Osteoblast (primary cell): ENCODE data around the gene NTM. TPM values are rescaled to one million over a fixed set of nuclear protein-coding genes. Genes with fewer than 3 reads are reported as not detected.

Experiments
- DNase-seq: peaks from one replicate; pipeline ENCODE4 v3.0.0; 2011; ENCODE audit warnings: low spot score, mixed read lengths; ENCODE audit not compliant: insufficient read length; ENCODE audit errors: missing footprints
- H2AFZ ChIP-seq: 2 replicates; pipeline ENCODE4 v1.6.0; 2011; ENCODE audit warnings: mild to moderate bottlenecking, low read length
- H3K27ac ChIP-seq: 2 replicates; pipeline ENCODE4 v1.5.1; 2011; ENCODE audit warnings: mild to moderate bottlenecking, low read depth, low read length, moderate library complexity
- H3K27me3 ChIP-seq: 2 replicates; pipeline ENCODE4 v1.6.0; 2012; ENCODE audit warnings: mild to moderate bottlenecking, control low read depth, inconsistent platforms, low read length, moderate library complexity; ENCODE audit not compliant: insufficient read depth
- H3K36me3 ChIP-seq: 2 replicates; pipeline ENCODE4 v1.5.1; 2011; ENCODE audit warnings: mild to moderate bottlenecking, low read length, control low read depth, moderate library complexity; ENCODE audit not compliant: insufficient read depth
- H3K4me1 ChIP-seq: 2 replicates; pipeline ENCODE4 v1.5.1; 2011; ENCODE audit warnings: mild to moderate bottlenecking, low read length, control low read depth, moderate library complexity; ENCODE audit not compliant: insufficient read depth
- H3K4me2 ChIP-seq: 2 replicates; pipeline ENCODE4 v1.6.0; 2011; ENCODE audit warnings: mild to moderate bottlenecking, low read length; ENCODE audit not compliant: insufficient read depth
- H3K4me3 ChIP-seq: fragments of 200-600 bp; sonication (generic); 3 replicates; pipeline ENCODE4 v1.5.1; 2012; ENCODE audit warnings: mild to moderate bottlenecking, low read length, inconsistent platforms; ENCODE audit not compliant: insufficient read depth
- H3K79me2 ChIP-seq: 2 replicates; pipeline ENCODE4 v1.6.0; 2012; ENCODE audit warnings: mild to moderate bottlenecking, low read length, control low read depth, inconsistent platforms; ENCODE audit not compliant: insufficient read depth
- H3K9me3 ChIP-seq: 2 replicates; pipeline ENCODE4 v1.5.1; 2011; ENCODE audit warnings: low read depth, low read length, control low read depth
- H4K20me1 ChIP-seq: 2 replicates; pipeline ENCODE4 v1.6.0; 2012; ENCODE audit warnings: mild to moderate bottlenecking, low read length, control low read depth; ENCODE audit not compliant: insufficient read depth
- total RNA-seq: library from RNA; depleted of rRNA; stranded (reverse); fragments of >200 nt; gene quantifications from 2 replicates; pipeline ENCODE4 v1.2.3, GENCODE V29; 2012
- TF ChIP-seq, protein P1 (sequence below): IDR thresholded peaks from 2 replicates; pipeline ENCODE4 v1.5.1; 2011; ENCODE audit warnings: mild to moderate bottlenecking, low read depth, low read length, moderate library complexity; ENCODE audit errors: extremely low read depth

The NTM gene
- total RNA-seq, 1 donor: 48.1 TPM

DNA sequence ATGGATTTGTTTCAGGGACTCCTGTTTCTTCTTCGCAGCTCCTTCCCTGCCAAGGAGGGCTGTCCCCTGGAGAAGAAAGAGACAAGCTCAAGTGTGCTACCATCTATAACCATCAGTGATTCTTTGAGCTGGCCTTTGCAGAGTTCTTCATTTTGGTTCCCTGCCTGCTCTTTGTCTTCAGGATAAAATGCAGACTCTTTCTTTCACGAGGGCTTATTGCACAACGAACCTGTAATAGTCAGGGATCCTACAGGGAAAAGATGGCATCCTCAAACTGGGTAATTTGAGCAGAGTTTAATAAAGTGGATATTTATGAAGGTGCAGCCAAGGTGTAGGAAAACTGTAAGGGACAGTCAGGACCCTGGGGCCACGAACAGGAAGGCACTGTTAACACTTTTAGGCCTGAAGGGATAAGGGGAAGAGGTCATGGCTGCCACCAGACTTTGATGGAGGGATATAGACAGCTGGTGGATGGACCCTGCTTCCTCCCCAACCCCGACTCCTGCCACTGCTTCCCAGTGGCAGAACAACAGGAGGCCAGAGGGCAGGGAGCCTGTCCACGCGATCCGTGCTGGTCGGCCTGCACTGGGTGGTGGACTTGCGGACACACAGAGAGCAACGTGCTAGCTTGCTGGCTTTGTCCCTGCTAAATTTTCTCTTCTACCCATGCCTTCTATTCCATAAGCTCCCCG lies 767.0 kb downstream of the NTM start:
- Histone ChIP-seq H3K9me3 (no peaks in the 10 kb centered on the region), H3K4me1 (no peaks in the 10 kb centered on the region), H3K79me2 (peaks cover 27% of the 10 kb centered on the region), H3K27me3 (no peaks in the 10 kb centered on the region), H2AFZ (no peak overlapping the region), H3K4me3 (no peak overlapping the region), H4K20me1 (no peaks in the 10 kb centered on the region), H3K36me3 (no peaks in the 10 kb centered on the region), H3K4me2 (no peak overlapping the region), H3K27ac (no peak overlapping the region)
- no peak for DNase-seq
- TF ChIP-seq, protein P1, sequence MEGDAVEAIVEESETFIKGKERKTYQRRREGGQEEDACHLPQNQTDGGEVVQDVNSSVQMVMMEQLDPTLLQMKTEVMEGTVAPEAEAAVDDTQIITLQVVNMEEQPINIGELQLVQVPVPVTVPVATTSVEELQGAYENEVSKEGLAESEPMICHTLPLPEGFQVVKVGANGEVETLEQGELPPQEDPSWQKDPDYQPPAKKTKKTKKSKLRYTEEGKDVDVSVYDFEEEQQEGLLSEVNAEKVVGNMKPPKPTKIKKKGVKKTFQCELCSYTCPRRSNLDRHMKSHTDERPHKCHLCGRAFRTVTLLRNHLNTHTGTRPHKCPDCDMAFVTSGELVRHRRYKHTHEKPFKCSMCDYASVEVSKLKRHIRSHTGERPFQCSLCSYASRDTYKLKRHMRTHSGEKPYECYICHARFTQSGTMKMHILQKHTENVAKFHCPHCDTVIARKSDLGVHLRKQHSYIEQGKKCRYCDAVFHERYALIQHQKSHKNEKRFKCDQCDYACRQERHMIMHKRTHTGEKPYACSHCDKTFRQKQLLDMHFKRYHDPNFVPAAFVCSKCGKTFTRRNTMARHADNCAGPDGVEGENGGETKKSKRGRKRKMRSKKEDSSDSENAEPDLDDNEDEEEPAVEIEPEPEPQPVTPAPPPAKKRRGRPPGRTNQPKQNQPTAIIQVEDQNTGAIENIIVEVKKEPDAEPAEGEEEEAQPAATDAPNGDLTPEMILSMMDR: no peak

DNA sequence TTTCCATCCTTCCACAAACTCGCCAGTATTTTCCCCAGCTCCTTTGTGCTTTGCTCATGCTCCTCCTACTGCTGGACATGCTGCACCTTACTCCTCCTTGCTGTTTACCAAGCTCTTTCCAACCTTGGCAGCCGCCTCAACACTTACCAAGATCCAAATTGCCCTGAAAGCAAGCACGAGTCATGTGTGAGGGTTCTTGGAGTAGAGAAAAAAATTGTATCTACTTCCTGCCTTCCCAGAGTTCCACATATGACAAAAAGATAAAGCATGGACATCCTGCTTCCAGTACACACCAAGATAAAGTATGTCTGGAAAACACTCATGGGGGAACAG lies 767.5 kb downstream of the NTM start:
- Histone ChIP-seq H3K36me3 (no peaks in the 10 kb centered on the region), H3K9me3 (no peaks in the 10 kb centered on the region), H3K27ac (no peak overlapping the region), H3K4me2 (no peak overlapping the region), H2AFZ (no peak overlapping the region), H3K4me3 (no peak overlapping the region), H3K27me3 (no peaks in the 10 kb centered on the region), H3K79me2 (peaks cover 27% of the 10 kb centered on the region), H3K4me1 (no peaks in the 10 kb centered on the region), H4K20me1 (no peaks in the 10 kb centered on the region)
- TF ChIP-seq, protein P1: no peak
- no peak for DNase-seq

DNA sequence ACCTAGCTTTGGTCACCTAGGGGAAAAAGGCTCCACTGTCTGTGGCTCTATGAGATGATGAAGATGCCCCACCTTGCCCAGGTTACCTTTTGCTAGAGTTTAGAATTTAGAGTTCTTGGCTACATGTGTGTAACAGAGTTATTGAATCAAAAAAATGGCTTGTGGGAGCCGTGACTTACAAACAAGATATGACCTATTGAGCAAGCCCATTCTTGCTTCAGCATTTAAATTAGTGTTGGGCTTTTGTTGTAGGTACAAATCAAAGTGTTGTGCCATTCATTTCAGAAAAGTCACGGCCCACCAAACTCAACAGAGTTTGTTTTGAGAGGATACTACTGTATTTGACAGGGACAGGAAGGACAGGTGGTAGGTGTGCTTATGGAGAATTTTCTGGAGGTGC lies 768.8 kb downstream of the NTM start:
- no peaks in the 10 kb centered on the region for H3K4me1 ChIP-seq

DNA sequence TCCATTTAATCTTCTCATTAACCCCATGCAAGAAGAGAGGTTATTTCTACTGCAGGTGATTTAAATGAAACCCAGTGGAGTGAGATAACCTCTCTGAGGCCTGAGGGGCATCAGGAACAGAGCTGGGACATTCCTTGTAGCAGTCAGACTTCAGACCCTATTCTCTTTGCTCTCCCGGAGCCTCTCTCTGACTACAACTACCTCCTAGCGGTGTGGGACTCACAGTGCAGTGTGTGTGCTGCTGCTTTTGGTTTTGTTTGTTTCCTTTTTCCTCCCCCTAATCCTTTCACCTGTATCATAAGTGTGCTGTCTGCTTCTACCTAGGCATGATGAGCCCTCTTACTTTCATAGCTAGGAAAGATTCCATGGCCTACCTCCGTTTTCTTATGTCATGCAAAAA lies 769.6 kb downstream of the NTM start:
- no peaks in the 10 kb centered on the region for H3K27me3 ChIP-seq
- H3K36me3 ChIP-seq: no peaks in the 10 kb centered on the region
- H4K20me1 ChIP-seq: peaks cover 6% of the 10 kb centered on the region
- no peaks in the 10 kb centered on the region for H3K9me3 ChIP-seq
- no peaks in the 10 kb centered on the region for H3K4me1 ChIP-seq
- no peak overlapping the region for H2AFZ ChIP-seq
- H3K4me3 ChIP-seq: no peak overlapping the region
- H3K27ac ChIP-seq: no peak overlapping the region
- no peak for DNase-seq
- peaks cover 37% of the 10 kb centered on the region for H3K79me2 ChIP-seq
- H3K4me2 ChIP-seq: no peak overlapping the region
- TF ChIP-seq, protein P1: no peak

More for the DNA sequence above, 768.8 kb downstream of the NTM start:
- Histone ChIP-seq H3K27me3 (no peaks in the 10 kb centered on the region), H2AFZ (no peak overlapping the region), H3K27ac (no peak overlapping the region), H4K20me1 (peaks cover 2% of the 10 kb centered on the region), H3K79me2 (peaks cover 35% of the 10 kb centered on the region), H3K4me2 (no peak overlapping the region), H3K36me3 (no peaks in the 10 kb centered on the region), H3K4me3 (no peak overlapping the region), H3K9me3 (no peaks in the 10 kb centered on the region)
- no peak for DNase-seq
- TF ChIP-seq, protein P1: no peak
